ENCODE data around the gene IFNGR2. TPM values are rescaled to one million over a fixed set of nuclear protein-coding genes. Genes with fewer than 3 reads are reported as not detected.

Gene IFNGR2
- total RNA-seq, 1 donor from 2014 or later: 32.1 TPM

DNA sequence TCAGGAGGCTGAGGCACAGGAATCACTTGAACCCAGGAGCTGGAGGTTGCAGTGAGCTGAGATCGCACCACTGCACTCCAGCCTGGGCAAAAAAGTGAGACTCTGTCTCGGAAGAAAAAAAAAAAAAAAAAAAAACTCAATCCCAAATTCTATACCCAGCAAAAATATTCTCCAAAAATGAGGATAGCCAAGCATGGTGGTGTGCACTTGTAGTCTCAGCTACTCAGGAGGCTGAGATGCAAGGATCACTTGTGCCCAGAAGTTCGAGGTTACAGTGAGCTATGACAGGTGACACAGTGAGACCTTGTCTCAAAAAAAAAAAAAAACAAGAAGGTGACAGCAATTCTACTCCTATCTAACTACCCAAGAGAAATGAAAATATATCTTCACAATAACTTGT is 70.1 kb downstream of the IFNGR2 start:
- Mint-ChIP-seq H3K36me3 (ENCODE audit: low read depth, unreplicated experiment) (peaks cover under 1% of the 10 kb centered on the region), H3K27me3 (ENCODE audit: unreplicated experiment) (no peaks in the 10 kb centered on the region), H3K4me1 (ENCODE audit: unreplicated experiment) (peaks cover under 1% of the 10 kb centered on the region), H3K4me3 (ENCODE audit: unreplicated experiment) (no peak overlapping the region), H3K9me3 (ENCODE audit: unreplicated experiment) (no peaks in the 10 kb centered on the region), H3K27ac (ENCODE audit: unreplicated experiment) (no peak overlapping the region)
- DNase-seq (ENCODE audit: low spot score): no peak
- TF ChIP-seq, protein P1, sequence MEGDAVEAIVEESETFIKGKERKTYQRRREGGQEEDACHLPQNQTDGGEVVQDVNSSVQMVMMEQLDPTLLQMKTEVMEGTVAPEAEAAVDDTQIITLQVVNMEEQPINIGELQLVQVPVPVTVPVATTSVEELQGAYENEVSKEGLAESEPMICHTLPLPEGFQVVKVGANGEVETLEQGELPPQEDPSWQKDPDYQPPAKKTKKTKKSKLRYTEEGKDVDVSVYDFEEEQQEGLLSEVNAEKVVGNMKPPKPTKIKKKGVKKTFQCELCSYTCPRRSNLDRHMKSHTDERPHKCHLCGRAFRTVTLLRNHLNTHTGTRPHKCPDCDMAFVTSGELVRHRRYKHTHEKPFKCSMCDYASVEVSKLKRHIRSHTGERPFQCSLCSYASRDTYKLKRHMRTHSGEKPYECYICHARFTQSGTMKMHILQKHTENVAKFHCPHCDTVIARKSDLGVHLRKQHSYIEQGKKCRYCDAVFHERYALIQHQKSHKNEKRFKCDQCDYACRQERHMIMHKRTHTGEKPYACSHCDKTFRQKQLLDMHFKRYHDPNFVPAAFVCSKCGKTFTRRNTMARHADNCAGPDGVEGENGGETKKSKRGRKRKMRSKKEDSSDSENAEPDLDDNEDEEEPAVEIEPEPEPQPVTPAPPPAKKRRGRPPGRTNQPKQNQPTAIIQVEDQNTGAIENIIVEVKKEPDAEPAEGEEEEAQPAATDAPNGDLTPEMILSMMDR (IDR thresholded peaks at IDR 0.05; ENCODE audit: unreplicated experiment): no peak

DNA sequence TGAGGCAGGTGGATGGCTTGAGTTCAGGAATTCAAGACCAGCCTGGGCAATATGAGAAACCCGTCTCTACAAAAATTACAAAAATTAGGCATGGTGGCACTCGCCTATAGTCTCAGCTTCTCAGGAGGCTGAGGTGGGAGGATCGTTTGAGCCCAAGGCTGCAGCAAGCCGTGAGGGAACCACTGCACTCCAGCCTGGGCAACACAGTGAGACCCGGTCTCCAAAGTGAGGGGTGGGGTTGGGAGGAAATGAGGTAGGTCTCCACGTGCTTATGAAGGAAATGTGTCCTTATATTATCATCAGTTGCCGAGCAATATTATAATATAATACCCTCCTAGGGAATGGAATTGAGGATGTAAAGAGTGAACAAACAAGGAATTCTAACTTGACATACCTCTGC is 73.9 kb downstream of the IFNGR2 start:
- peaks cover 10% of the 10 kb centered on the region for H3K4me1 Mint-ChIP-seq (ENCODE audit: unreplicated experiment)
- no peak for DNase-seq (ENCODE audit: low spot score)
- no peak overlapping the region for H3K27ac Mint-ChIP-seq (ENCODE audit: unreplicated experiment)
- TF ChIP-seq, protein P1 (IDR thresholded peaks at IDR 0.05; ENCODE audit: unreplicated experiment): no peak
- H3K27me3 Mint-ChIP-seq (ENCODE audit: unreplicated experiment): peaks cover 7% of the 10 kb centered on the region
- H3K36me3 Mint-ChIP-seq (ENCODE audit: low read depth, unreplicated experiment): peaks cover 10% of the 10 kb centered on the region
- H3K4me3 Mint-ChIP-seq (ENCODE audit: unreplicated experiment): no peak overlapping the region
- no peaks in the 10 kb centered on the region for H3K9me3 Mint-ChIP-seq (ENCODE audit: unreplicated experiment)

DNA sequence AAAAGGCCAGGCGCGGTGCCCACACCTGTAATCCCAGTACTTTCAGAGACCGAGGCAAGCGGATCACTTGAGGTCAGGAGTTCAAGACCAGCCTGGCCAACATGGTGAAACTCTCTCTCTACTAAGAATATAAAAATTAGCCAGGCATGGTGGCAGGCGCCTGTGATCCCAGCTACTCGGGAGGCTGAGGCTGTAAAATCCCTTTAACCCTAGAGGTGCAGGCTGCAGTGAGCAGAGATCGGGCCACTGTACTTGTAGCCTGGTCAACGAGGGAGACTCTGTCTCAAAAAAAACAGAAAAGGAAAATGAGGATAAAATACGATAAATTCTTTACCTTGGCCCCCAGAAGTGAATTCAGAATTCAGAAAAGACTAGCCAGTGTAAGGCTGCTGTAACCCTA is 75.0 kb downstream of the IFNGR2 start:
- no peak for DNase-seq (ENCODE audit: low spot score)
- TF ChIP-seq, protein P1 (IDR thresholded peaks at IDR 0.05; ENCODE audit: unreplicated experiment): no peak
- peaks cover 10% of the 10 kb centered on the region for H3K36me3 Mint-ChIP-seq (ENCODE audit: low read depth, unreplicated experiment)
- no peaks in the 10 kb centered on the region for H3K9me3 Mint-ChIP-seq (ENCODE audit: unreplicated experiment)
- peak overlapping the region; percentile 26 for H3K27ac Mint-ChIP-seq (ENCODE audit: unreplicated experiment)
- peaks cover 10% of the 10 kb centered on the region for H3K4me1 Mint-ChIP-seq (ENCODE audit: unreplicated experiment)
- H3K27me3 Mint-ChIP-seq (ENCODE audit: unreplicated experiment): peaks cover 7% of the 10 kb centered on the region
- H3K4me3 Mint-ChIP-seq (ENCODE audit: unreplicated experiment): peak overlapping the region; percentile 91

DNA sequence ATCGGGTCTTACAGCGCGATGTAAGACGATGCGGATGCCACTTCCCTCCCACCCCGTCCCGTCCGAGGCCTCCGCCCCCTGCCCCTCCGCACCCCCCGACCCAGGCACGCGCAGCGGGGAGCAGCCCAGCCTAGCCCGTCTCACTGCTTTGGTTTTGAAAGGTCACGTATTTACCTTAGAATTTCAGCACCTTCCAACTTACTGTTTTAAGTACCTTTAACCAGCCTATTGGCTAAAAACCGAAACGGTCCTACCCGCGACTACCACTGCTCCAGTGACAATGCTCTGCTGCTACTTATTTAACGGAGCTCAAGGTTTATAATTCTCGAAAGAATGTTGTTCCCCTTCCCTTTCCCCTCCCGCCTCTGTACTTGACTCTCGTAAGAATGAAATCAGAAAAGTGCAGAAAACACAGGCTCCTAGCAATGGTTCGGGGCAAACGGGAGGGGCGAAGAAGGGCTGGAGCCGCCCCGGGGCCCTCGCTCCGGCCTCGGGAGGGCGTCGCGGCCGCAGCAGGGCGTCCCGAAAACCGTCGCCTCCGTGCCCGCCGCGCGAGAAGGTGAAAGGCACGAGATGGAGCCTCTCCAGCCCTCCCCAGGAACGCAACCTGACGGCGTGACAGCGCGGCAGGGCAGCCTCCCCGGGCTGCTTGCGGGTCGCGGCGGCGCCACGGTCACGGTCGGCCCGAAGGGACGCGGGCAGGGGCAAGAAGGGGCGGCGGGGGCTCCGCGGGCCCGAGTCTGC is 75.9 kb downstream of the IFNGR2 start:
- no peaks in the 10 kb centered on the region for H3K9me3 Mint-ChIP-seq (ENCODE audit: unreplicated experiment)
- peak overlapping the region; percentile 91 for H3K4me3 Mint-ChIP-seq (ENCODE audit: unreplicated experiment)
- H3K36me3 Mint-ChIP-seq (ENCODE audit: low read depth, unreplicated experiment): peaks cover 10% of the 10 kb centered on the region
- peak; percentile 43 for DNase-seq (ENCODE audit: low spot score)
- peaks cover 10% of the 10 kb centered on the region for H3K4me1 Mint-ChIP-seq (ENCODE audit: unreplicated experiment)
- H3K27me3 Mint-ChIP-seq (ENCODE audit: unreplicated experiment): peaks cover 7% of the 10 kb centered on the region
- TF ChIP-seq, protein P1 (IDR thresholded peaks at IDR 0.05; ENCODE audit: unreplicated experiment): no peak
- H3K27ac Mint-ChIP-seq (ENCODE audit: unreplicated experiment): peak overlapping the region; percentile 21

DNA sequence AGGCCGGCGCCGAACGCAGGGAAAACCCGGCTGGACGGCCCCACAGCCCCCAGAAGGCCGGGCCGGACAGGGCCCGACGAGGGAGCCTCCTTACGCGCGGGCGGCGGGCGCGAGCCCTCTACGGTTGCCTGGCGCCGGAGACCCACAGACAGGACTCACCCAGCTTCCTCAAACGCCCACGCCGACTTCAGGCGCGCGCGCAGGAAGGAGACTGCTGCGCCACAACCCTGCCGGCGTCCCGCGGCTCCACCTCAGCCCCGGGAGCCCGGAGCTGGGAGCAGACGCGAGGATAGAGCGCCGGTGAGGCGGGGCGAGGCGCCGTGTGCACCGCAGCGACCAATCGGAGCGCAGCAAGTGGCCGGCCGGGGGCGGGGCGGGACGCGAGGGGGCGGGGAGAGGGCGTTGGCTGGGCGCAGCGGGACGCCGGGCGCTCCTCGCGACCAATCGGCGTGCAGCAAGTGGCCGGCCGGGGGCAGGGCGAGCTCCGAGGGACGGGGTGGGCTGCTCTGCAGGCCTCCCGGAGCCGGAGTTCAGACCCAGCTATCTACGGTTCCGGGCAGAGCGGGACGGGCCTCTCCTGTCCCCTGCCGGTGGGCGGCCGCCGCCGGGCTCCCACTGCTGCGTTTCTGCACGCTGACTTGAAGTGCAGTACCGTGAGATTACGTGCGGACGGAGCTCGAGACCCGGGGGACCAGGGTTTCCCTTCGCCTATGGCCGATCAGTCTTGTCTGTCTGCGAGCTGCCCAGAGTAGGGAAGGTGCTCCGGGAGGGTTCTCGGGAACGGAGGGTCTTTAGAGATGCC is 76.7 kb downstream of the IFNGR2 start, which contains the start of gene TMEM50B:
TMEM50B (minus strand) TSS at position 296 of the 802 bp plus-strand sequence. CDS start 11,089 bp downstream, outside the sequence.
- Mint-ChIP-seq H3K36me3 (ENCODE audit: low read depth, unreplicated experiment) (peaks cover 10% of the 10 kb centered on the region), H3K27ac (ENCODE audit: unreplicated experiment) (peak within 1 kb of the TSS; percentile 93), H3K4me1 (ENCODE audit: unreplicated experiment) (peaks cover 10% of the 10 kb centered on the region), H3K9me3 (ENCODE audit: unreplicated experiment) (no peaks in the 10 kb centered on the region), H3K4me3 (ENCODE audit: unreplicated experiment) (peak within 1 kb of the TSS; percentile 97), H3K27me3 (ENCODE audit: unreplicated experiment) (peaks cover 7% of the 10 kb centered on the region)
- TF ChIP-seq, protein P1 (IDR thresholded peaks at IDR 0.05; ENCODE audit: unreplicated experiment): no peak
- DNase-seq (ENCODE audit: low spot score): peak; percentile 96

All from endothelial cell (in vitro differentiated cells).